Measurements from ENCODE around the gene NBEA.

Gene NBEA

GRCh38 chr13:35211949-35212348 is 269.9 kb downstream of the NBEA start:
- no peak for DNase-seq (ENCODE audit: low spot score)
- TF ChIP-seq CTCF (IDR thresholded peaks at IDR 0.05; ENCODE audit: extremely low read depth, missing control alignments), result no peak

- no peak for TF ChIP-seq CTCF (IDR thresholded peaks at IDR 0.05; ENCODE audit: extremely low read depth, missing control alignments)
- no peak for DNase-seq (ENCODE audit: low spot score)
Measured at GRCh38 chr13:35213911-35214310, 271.8 kb downstream of the NBEA start.

GRCh38 chr13:35216131-35216530 is 274.1 kb downstream of the NBEA start:
- no peak for DNase-seq (ENCODE audit: low spot score)
- no peak for TF ChIP-seq CTCF (IDR thresholded peaks at IDR 0.05; ENCODE audit: extremely low read depth, missing control alignments)

GRCh38 chr13:35219021-35219420 is 277.0 kb downstream of the NBEA start:
- no peak for DNase-seq (ENCODE audit: low spot score)
- no peak for TF ChIP-seq CTCF (IDR thresholded peaks at IDR 0.05; ENCODE audit: extremely low read depth, missing control alignments)

GRCh38 chr13:35225159-35225558 is 283.1 kb downstream of the NBEA start:
- no peak for DNase-seq (ENCODE audit: low spot score)
- TF ChIP-seq CTCF (IDR thresholded peaks at IDR 0.05; ENCODE audit: extremely low read depth, missing control alignments), result no peak

- DNase-seq (ENCODE audit: low spot score), result no peak
Measured at GRCh38 chr13:35225582-35225981, 283.5 kb downstream of the NBEA start.

GRCh38 chr13:35228536-35228935 is 286.5 kb downstream of the NBEA start:
- DNase-seq (ENCODE audit: low spot score), result no peak
- no peak for TF ChIP-seq CTCF (IDR thresholded peaks at IDR 0.05; ENCODE audit: extremely low read depth, missing control alignments)

More at GRCh38 chr13:35225582-35225981, 283.5 kb downstream of the NBEA start:
- TF ChIP-seq CTCF (IDR thresholded peaks at IDR 0.05; ENCODE audit: extremely low read depth, missing control alignments), result no peak

Data from GM20000 (cell line).